IMR-90 (cell line): ENCODE data around the gene TRIM25. TPM values are rescaled to one million over a fixed set of nuclear protein-coding genes. Genes with fewer than 3 reads are reported as not detected.

Source experiments
- ATAC-seq: fragments of 200-7000 bp; cut with Tn5 transposase; 2 replicates; pipeline ENCODE4 v1.9.1; 2020; ENCODE audit warnings: low read depth, mild to moderate bottlenecking, moderate library complexity
- BruUV-seq: library from RNA; stranded (reverse); fragments of 400-500 nt; replicated peaks from 2 replicates; lab custom pipeline; 2021; lab: Mats Ljungman, UMichigan
- CTCF ChIA-PET: fragments of 300-600 bp; formaldehyde crosslinking; extraction: SDS; loops from one replicate; lab custom pipeline; 2021; ENCODE audit warnings: antibody characterized with exemption; lab: Yijun Ruan, JAX
- POLR2A ChIA-PET: fragments of 300-600 bp; sonication (Branson Sonifier 250); formaldehyde crosslinking; loops from one replicate; lab custom pipeline; 2022; ENCODE audit warnings: antibody characterized with exemption; ENCODE audit not compliant: unreplicated experiment; lab: Charles Lee
- DNase-seq: peaks from one replicate; pipeline ENCODE4 v3.0.0; 2013
- H2AFZ ChIP-seq: replicated peaks from 2 replicates; pipeline ENCODE3; 2013; ENCODE audit warnings: low read length, mild to moderate bottlenecking; ENCODE audit not compliant: poor library complexity
- H2AK5ac ChIP-seq: 2 replicates; pipeline ENCODE4 v1.6.1; 2013; ENCODE audit warnings: low read depth, low read length, inconsistent platforms
- H2AK9ac ChIP-seq: replicated peaks from 2 replicates; pipeline ENCODE3; 2013; ENCODE audit warnings: mild to moderate bottlenecking, low read depth, low read length, moderate library complexity; ENCODE audit not compliant: poor library complexity
- H2BK120ac ChIP-seq: 2 replicates; pipeline ENCODE4 v1.6.1; 2013; ENCODE audit warnings: low read depth, low read length, inconsistent platforms
- H2BK15ac ChIP-seq: 3 replicates; pipeline ENCODE4 v1.6.1; 2013; ENCODE audit warnings: low read depth, low read length, inconsistent platforms
- H2BK20ac ChIP-seq: 2 replicates; pipeline ENCODE4 v1.6.1; 2013; ENCODE audit warnings: low read depth, mild to moderate bottlenecking, inconsistent platforms, low read length, moderate library complexity
- H2BK5ac ChIP-seq: 2 replicates; pipeline ENCODE4 v1.6.1; 2013; ENCODE audit warnings: mild to moderate bottlenecking, low read depth, low read length, inconsistent platforms; ENCODE audit not compliant: poor library complexity, severe bottlenecking
- H3K14ac ChIP-seq: replicated peaks from 2 replicates; pipeline ENCODE4 v1.6.1; 2013; ENCODE audit warnings: low read depth, low read length, inconsistent platforms
- H3K18ac ChIP-seq: 2 replicates; pipeline ENCODE4 v1.6.1; 2013; ENCODE audit warnings: low read depth, low read length, control low read depth
- H3K23ac ChIP-seq: 2 replicates; pipeline ENCODE4 v1.6.1; 2013; ENCODE audit warnings: low read depth, low read length, inconsistent platforms
- H3K27ac ChIP-seq: 2 replicates; pipeline ENCODE4 v1.5.1; 2013; ENCODE audit warnings: mild to moderate bottlenecking, control low read depth, low read length; ENCODE audit not compliant: insufficient read depth
- H3K27me3 ChIP-seq: 2 replicates; pipeline ENCODE4 v1.6.1; 2013; ENCODE audit warnings: low read length; ENCODE audit not compliant: control insufficient read depth, insufficient read depth
- H3K36me3 ChIP-seq: 2 replicates; pipeline ENCODE4 v1.6.1; 2013; ENCODE audit warnings: low read length, mixed read lengths; ENCODE audit not compliant: control insufficient read depth, insufficient read depth
- H3K4ac ChIP-seq: 2 replicates; pipeline ENCODE4 v1.6.1; 2013; ENCODE audit warnings: low read depth, low read length, inconsistent platforms
- H3K4me1 ChIP-seq: 2 replicates; pipeline ENCODE4 v1.6.1; 2013; ENCODE audit warnings: low read length, mixed read lengths; ENCODE audit not compliant: control insufficient read depth, insufficient read depth
- H3K4me2 ChIP-seq: 2 replicates; pipeline ENCODE4 v1.6.1; 2013; ENCODE audit warnings: low read depth, mild to moderate bottlenecking, control low read depth, low read length, moderate library complexity
- H3K4me3 ChIP-seq: 2 replicates; pipeline ENCODE4 v1.5.1; 2013; ENCODE audit warnings: low read depth, mild to moderate bottlenecking, control low read depth, low read length, moderate library complexity; ENCODE audit not compliant: insufficient read depth
- H3K56ac ChIP-seq: 2 replicates; pipeline ENCODE4 v1.6.1; 2013; ENCODE audit warnings: low read length, inconsistent platforms; ENCODE audit not compliant: insufficient read depth; ENCODE audit errors: extremely low read depth
- H3K79me1 ChIP-seq, 2 experiments: 2 replicates each; pipeline ENCODE4 v1.6.1; 2013; ENCODE audit warnings: low read length in 2 of 2, inconsistent platforms in 1 of 2, low read depth in 1 of 2
- H3K9ac ChIP-seq: 2 replicates; pipeline ENCODE4 v1.6.1; 2013; ENCODE audit warnings: low read depth, low read length, control low read depth
- H3K9me1 ChIP-seq: 2 replicates; pipeline ENCODE4 v1.6.1; 2013; ENCODE audit warnings: low read length, inconsistent platforms; ENCODE audit not compliant: insufficient read depth
- H3K9me3 ChIP-seq: 2 replicates; pipeline ENCODE4 v1.6.1; 2013; ENCODE audit warnings: low read length; ENCODE audit not compliant: control insufficient read depth, insufficient read depth
- H4K20me1 ChIP-seq: 2 replicates; pipeline ENCODE4 v1.6.1; 2013; ENCODE audit warnings: low read length, inconsistent platforms; ENCODE audit not compliant: insufficient read depth
- H4K5ac ChIP-seq: 2 replicates; pipeline ENCODE4 v1.6.1; 2013; ENCODE audit warnings: mild to moderate bottlenecking, low read depth, low read length, control low read depth
- H4K8ac ChIP-seq, 2 experiments: 2 replicates each; pipeline ENCODE4 v1.6.1; 2013; ENCODE audit warnings: low read depth in 2 of 2, low read length in 2 of 2, control low read depth in 1 of 2, inconsistent platforms in 1 of 2
- H4K91ac ChIP-seq: 2 replicates; pipeline ENCODE4 v1.6.1; 2013; ENCODE audit warnings: low read depth, low read length, inconsistent platforms; ENCODE audit not compliant: insufficient read depth
- ELK1 ChIP-seq: fragments of 150-350 bp; IDR thresholded peaks from 2 replicates; pipeline ENCODE4 v1.6.1; 2016; ENCODE audit warnings: low read depth, mild to moderate bottlenecking, low read length, moderate library complexity, borderline replicate concordance
- MAZ ChIP-seq: IDR thresholded peaks from 2 replicates; pipeline ENCODE4 v1.6.1; 2012; ENCODE audit warnings: low read depth, mild to moderate bottlenecking, low read length, improper control_type of control experiment, moderate library complexity, borderline replicate concordance
- RAD21 ChIP-seq: IDR thresholded peaks from 2 replicates; pipeline ENCODE4 v1.6.1; 2012; ENCODE audit warnings: low read length, improper control_type of control experiment
- WGBS, 2 experiments: methylation state at CpG; one replicate each; pipeline versions ENCODE4 v1.1.5 to v1.1.7; 2013; ENCODE audit warnings: missing lambda C conversion rate in 2 of 2; ENCODE audit not compliant: insufficient read length in 1 of 2; ENCODE audit errors: extremely low coverage in 2 of 2; 5-methylcytosine and 5-hydroxymethylcytosine counted together
- dilution Hi-C: fragments of 300-500 bp; cut with HindIII; formaldehyde crosslinking; loops from one replicate; pipeline ENCODE4 v1.14.3; 2018; ENCODE audit warnings: low sequenced_read_pairs; ENCODE audit not compliant: unreplicated experiment
- in situ Hi-C: fragments of 300-500 bp; cut with MboI; formaldehyde crosslinking; loops from 3 replicates; pipeline ENCODE4 v1.14.3; 2019; ENCODE audit warnings: low sequenced_read_pairs, inconsistent platforms, mixed read lengths
- intact Hi-C: fragments of 100-400 bp; cut with micrococcal nuclease; formaldehyde crosslinking; loops from 2 replicates; pipeline ENCODE4 v1.10.0; 2022
- polyA plus RNA-seq, 3 experiments: library from polyadenylated mRNA; depleted of rRNA; stranded (reverse); fragments of >200 nt; gene quantifications; 2 replicates each; pipeline ENCODE4 v1.2.3, GENCODE V29; 2012; ENCODE audit warnings: low replicate concordance in 1 of 3
- total RNA-seq: library from RNA; depleted of rRNA; stranded (reverse); fragments of >200 nt; gene quantifications from 2 replicates; pipeline ENCODE4 v1.2.3, GENCODE V29; 2012

Gene TRIM25
- total and polyA plus RNA-seq, 2 of the 4 experiments (the other 2 are of a cell fraction) = 25.5 to 27.5 TPM

- Histone ChIP-seq H2BK120ac (no peak overlapping the region), H2BK15ac (no peak overlapping the region), H3K4me3 (no peak overlapping the region), H4K91ac (no peak overlapping the region), H3K4ac (no peak overlapping the region), H3K4me1 (no peaks in the 10 kb centered on the region), H3K4me2 (no peak overlapping the region), H2AK5ac (no peak overlapping the region), H3K36me3 (peaks cover 8% of the 10 kb centered on the region), H2AK9ac (no peak overlapping the region), H2BK5ac (no peak overlapping the region), H3K79me1 (no peaks in the 10 kb centered on the region), H3K14ac (no peak overlapping the region), H2BK20ac (no peak overlapping the region), H3K56ac (no peak overlapping the region), H4K20me1 (no peaks in the 10 kb centered on the region), H3K9me3 (no peaks in the 10 kb centered on the region), H2AFZ (no peak overlapping the region), H4K8ac (no peak overlapping the region), H3K9me1 (no peaks in the 10 kb centered on the region), H3K18ac (no peak overlapping the region), H3K23ac (no peak overlapping the region), H3K9ac (no peak overlapping the region), H3K27me3 (no peaks in the 10 kb centered on the region), H4K5ac (no peak overlapping the region), H3K27ac (no peak overlapping the region)
- WGBS, 2 experiments = no CpG with 5 or more reads among the region's 3 CpGs
- no peak for TF ChIP-seq RAD21
- no peak for TF ChIP-seq ELK1
- TF ChIP-seq MAZ = no peak
- dilution Hi-C loops = no loop called here
- DNase-seq (no peak), ATAC-seq (no peak)
- BruUV-seq = no TSS peak
- intact Hi-C loops = no loop called here
- in situ Hi-C loops = no loop called here
- POLR2A ChIA-PET = no interaction called here
- CTCF ChIA-PET = interaction anchor here (1.5 kb wide), 1 partner anchor 17 kb away, joined by 3 read pairs; no protein-coding TSS in a partner anchor
Observed at GRCh38 chr17:56861899-56862298, 52.0 kb downstream of the TRIM25 start.
